ENCODE data around the gene FAM222B.

Gene FAM222B

GRCh38 chr17:28779601-28780000 lies 63.0 kb downstream of the FAM222B start (continued):
- TF ChIP-seq ZNF138 (tag by site-specific recombination; IDR thresholded peaks at IDR 0.05; ENCODE audit: borderline replicate concordance) (0 out of 2 replicates have a peak, but pooled peaks have one; percentile 19), ZNF433 (tag by site-specific recombination; IDR thresholded peaks at IDR 0.05; ENCODE audit: low read depth) (peak; percentile 67), ZNF404 (tag by site-specific recombination; IDR thresholded peaks at IDR 0.05) (0 out of 2 replicates have a peak, but pooled peaks have one; percentile 45), ZNF266 (tag by site-specific recombination; IDR thresholded peaks at IDR 0.05; ENCODE audit: low read depth) (peak; percentile 71; the same call in 1 of the 2 replicates), ZBTB8A (tag by site-specific recombination; IDR thresholded peaks at IDR 0.05) (peak; percentile 65), ZNF654 (tag by site-specific recombination; IDR thresholded peaks at IDR 0.05; ENCODE audit: low read depth) (peak; percentile 40), ZBTB11 (tag by site-specific recombination; conservative IDR thresholded peaks at IDR 0.05; ENCODE audit: low read depth) (peak; percentile 62; the same call in 1 of the 2 replicates), ZNF623 (tag by site-specific recombination; IDR thresholded peaks at IDR 0.05) (peak; percentile 70), ZNF140 (tag by site-specific recombination; IDR thresholded peaks at IDR 0.05) (peak; percentile 68), ZNF629 (tag by site-specific recombination; IDR thresholded peaks at IDR 0.05) (peak; percentile 29; the same call in 1 of the 2 replicates), REST (tag by site-specific recombination; IDR thresholded peaks at IDR 0.05) (0 out of 2 replicates have a peak, but pooled peaks have one; percentile 50), ZNF530 (tag by site-specific recombination; IDR thresholded peaks at IDR 0.05; ENCODE audit: low read depth) (0 out of 2 replicates have a peak, but pooled peaks have one; percentile 12)

- CTCF ChIA-PET = interaction anchor here (0.8 to 7.1 kb wide), 2 partner anchors 14 to 46 kb away, joined by 3 to 98 read pairs; no protein-coding TSS in a partner anchor
- no peak overlapping the region for H3K4me3 ChIP-seq (ENCODE audit: low read depth, low read length)
- TF ChIP-seq ZNF677 (tag by site-specific recombination; IDR thresholded peaks at IDR 0.05) = no peak
- no peak for TF ChIP-seq ZNF529 (tag by site-specific recombination; IDR thresholded peaks at IDR 0.05; ENCODE audit: insufficient replicate concordance)
- no peak for TF ChIP-seq KLF16 (tag by site-specific recombination; IDR thresholded peaks at IDR 0.05)
- no peak for TF ChIP-seq ZNF621 (tag by site-specific recombination; IDR thresholded peaks at IDR 0.05)
- TF ChIP-seq ZNF701 (tag by site-specific recombination; IDR thresholded peaks at IDR 0.05) = no peak
- TF ChIP-seq YY1 (tag by site-specific recombination; IDR thresholded peaks at IDR 0.05) = no peak
Measured at GRCh38 chr17:28777178-28777577, 65.4 kb downstream of the FAM222B start.

More at GRCh38 chr17:28777178-28777577, 65.4 kb downstream of the FAM222B start:
- Histone ChIP-seq H3K27ac (ENCODE audit: extremely low read depth, low read depth, low read length) (0 out of 2 replicates have a peak overlapping the region, but pooled peaks have one; percentile 14), H3K9me3 (ENCODE audit: control insufficient read depth, insufficient read depth, low read depth, low read length) (no peaks in the 10 kb centered on the region), H3K4me1 (ENCODE audit: control insufficient read depth, insufficient read depth, low read length) (0 out of 2 replicates have a peak, but pooled peaks cover 4% of the 10 kb centered on the region), H3K36me3 (ENCODE audit: control insufficient read depth in 2 of 2, insufficient read depth in 1 of 2, low read length in 2 of 2) (peaks cover 7 to 12% of the 10 kb centered on the region in 2 experiments)
- POLR2A ChIA-PET = interaction anchor here (0.6 kb wide), 1 partner anchor 10 kb away, joined by 3 read pairs; no protein-coding TSS in a partner anchor

Data from HEK293 (cell line).